Ishikawa (cell line): ENCODE results near the gene SRL.

Experiments used
- CREB1 ChIP-seq: IDR thresholded peaks from 2 replicates; pipeline ENCODE4 v1.6.1; 2012; ENCODE audit warnings: low read depth
- FOXM1 ChIP-seq: IDR thresholded peaks from 2 replicates; pipeline ENCODE4 v1.6.1; 2012; ENCODE audit warnings: low read depth, borderline replicate concordance
- NFIC ChIP-seq: IDR thresholded peaks from 2 replicates; pipeline ENCODE4 v1.6.1; 2012
- RAD21 ChIP-seq: IDR thresholded peaks from 2 replicates; pipeline ENCODE4 v1.6.1; 2012; ENCODE audit warnings: low read depth
- YY1 ChIP-seq: IDR thresholded peaks from 2 replicates; pipeline ENCODE4 v1.6.1; 2012; ENCODE audit warnings: low read depth
- ZBTB7A ChIP-seq: IDR thresholded peaks from 2 replicates; pipeline ENCODE4 v1.6.1; 2012; ENCODE audit warnings: low read depth
- TF ChIP-seq, protein P1 (sequence below): IDR thresholded peaks from 2 replicates; pipeline ENCODE4 v1.6.1; 2012
- TF ChIP-seq, protein P2 (sequence below): IDR thresholded peaks from 2 replicates; pipeline ENCODE4 v1.6.1; 2012; ENCODE audit warnings: low read depth, mild to moderate bottlenecking

DNA sequence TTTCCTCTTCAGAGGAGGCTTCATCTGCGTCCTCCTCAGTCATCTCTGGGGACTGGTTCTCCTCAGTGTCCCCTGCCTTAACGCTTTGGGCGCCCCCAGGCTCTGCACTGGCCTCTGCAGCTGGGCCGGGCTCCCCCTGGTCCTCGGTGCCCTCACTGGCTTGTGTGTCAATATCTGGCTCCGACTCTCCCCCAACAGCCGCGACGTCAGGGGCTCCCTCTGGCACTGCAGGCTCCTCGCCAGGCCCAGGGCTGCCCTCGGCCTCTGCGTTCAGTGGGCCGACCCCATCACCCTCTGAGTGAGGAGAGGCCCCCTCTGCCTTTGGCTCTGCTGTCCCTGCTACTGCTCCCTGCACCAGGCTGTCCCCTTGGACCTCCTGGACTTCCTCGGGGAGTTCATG lies 34.7 kb downstream of the SRL start:
- TF ChIP-seq, protein P1, sequence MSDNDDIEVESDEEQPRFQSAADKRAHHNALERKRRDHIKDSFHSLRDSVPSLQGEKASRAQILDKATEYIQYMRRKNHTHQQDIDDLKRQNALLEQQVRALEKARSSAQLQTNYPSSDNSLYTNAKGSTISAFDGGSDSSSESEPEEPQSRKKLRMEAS, result no peak
- no peak for TF ChIP-seq ZBTB7A
- no peak for TF ChIP-seq RAD21
- TF ChIP-seq FOXM1, result no peak
- TF ChIP-seq, protein P2, sequence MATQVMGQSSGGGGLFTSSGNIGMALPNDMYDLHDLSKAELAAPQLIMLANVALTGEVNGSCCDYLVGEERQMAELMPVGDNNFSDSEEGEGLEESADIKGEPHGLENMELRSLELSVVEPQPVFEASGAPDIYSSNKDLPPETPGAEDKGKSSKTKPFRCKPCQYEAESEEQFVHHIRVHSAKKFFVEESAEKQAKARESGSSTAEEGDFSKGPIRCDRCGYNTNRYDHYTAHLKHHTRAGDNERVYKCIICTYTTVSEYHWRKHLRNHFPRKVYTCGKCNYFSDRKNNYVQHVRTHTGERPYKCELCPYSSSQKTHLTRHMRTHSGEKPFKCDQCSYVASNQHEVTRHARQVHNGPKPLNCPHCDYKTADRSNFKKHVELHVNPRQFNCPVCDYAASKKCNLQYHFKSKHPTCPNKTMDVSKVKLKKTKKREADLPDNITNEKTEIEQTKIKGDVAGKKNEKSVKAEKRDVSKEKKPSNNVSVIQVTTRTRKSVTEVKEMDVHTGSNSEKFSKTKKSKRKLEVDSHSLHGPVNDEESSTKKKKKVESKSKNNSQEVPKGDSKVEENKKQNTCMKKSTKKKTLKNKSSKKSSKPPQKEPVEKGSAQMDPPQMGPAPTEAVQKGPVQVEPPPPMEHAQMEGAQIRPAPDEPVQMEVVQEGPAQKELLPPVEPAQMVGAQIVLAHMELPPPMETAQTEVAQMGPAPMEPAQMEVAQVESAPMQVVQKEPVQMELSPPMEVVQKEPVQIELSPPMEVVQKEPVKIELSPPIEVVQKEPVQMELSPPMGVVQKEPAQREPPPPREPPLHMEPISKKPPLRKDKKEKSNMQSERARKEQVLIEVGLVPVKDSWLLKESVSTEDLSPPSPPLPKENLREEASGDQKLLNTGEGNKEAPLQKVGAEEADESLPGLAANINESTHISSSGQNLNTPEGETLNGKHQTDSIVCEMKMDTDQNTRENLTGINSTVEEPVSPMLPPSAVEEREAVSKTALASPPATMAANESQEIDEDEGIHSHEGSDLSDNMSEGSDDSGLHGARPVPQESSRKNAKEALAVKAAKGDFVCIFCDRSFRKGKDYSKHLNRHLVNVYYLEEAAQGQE, result no peak
- TF ChIP-seq YY1, result no peak
- TF ChIP-seq NFIC, result no peak
- no peak for TF ChIP-seq CREB1
